Duodenal mucosa (tissue), 2 donors: ENCODE data around the gene POLR3A.

ENCODE experiments used
- H3K27ac ChIP-seq: one replicate; pipeline ENCODE4 v1.7.0; 2013; ENCODE audit warnings: low read depth, low read length
- H3K27me3 ChIP-seq, 2 donors: one replicate each; pipeline ENCODE4 v1.7.0; 2013; ENCODE audit warnings: low read length in 2 of 2, control low read depth in 1 of 2; ENCODE audit not compliant: insufficient read depth in 2 of 2, control insufficient read depth in 1 of 2
- H3K36me3 ChIP-seq, 2 donors: one replicate each; pipeline ENCODE4 v1.7.0; 2013; ENCODE audit warnings: low read length in 2 of 2, control low read depth in 1 of 2; ENCODE audit not compliant: insufficient read depth in 2 of 2, control insufficient read depth in 1 of 2
- H3K4me1 ChIP-seq, 2 donors: one replicate each; pipeline ENCODE4 v1.7.0; 2013; ENCODE audit warnings: low read length in 2 of 2, control low read depth in 1 of 2; ENCODE audit not compliant: insufficient read depth in 2 of 2, control insufficient read depth in 1 of 2
- H3K4me3 ChIP-seq, 2 donors: one replicate each; pipeline ENCODE4 v1.7.0; 2013; ENCODE audit warnings: low read length in 2 of 2, low read depth in 1 of 2
- H3K9ac ChIP-seq, 2 donors: one replicate each; pipeline ENCODE4 v1.7.0; 2013; ENCODE audit warnings: low read length in 2 of 2, low read depth in 1 of 2
- H3K9me3 ChIP-seq, 2 donors: one replicate each; pipeline ENCODE4 v1.7.0; 2013; ENCODE audit warnings: low read length in 2 of 2, control low read depth in 1 of 2; ENCODE audit not compliant: control insufficient read depth in 1 of 2

The POLR3A gene

GRCh38 chr10:77922566-77923179 lies 106.6 kb downstream of the POLR3A start:
- peaks cover 29 to 32% of the 10 kb centered on the region in 2 donors for H3K4me1 ChIP-seq
- H3K4me3 ChIP-seq, result no peak overlapping the region
- no peaks in the 10 kb centered on the region for H3K9me3 ChIP-seq

DNA sequence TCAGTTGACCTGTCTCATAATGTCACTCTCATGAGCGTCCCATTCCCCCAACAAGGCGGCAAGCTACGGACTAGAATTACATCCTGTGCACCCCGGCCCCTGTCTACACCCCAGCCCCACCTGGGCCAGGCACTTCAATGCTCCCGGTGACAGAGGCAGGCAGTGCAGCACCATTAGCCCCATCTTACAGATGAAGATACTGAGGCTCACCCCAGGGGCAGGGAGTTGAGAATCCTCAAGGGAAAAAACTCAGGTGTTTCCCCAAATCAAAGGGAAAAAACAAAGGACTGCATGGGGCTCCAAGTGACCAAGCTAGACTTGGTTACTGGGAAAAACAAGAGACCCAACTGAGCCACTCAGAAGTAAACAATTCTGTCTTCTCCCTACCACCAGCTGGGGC lies 107.3 kb downstream of the POLR3A start:
- Histone ChIP-seq H3K4me1 (peaks cover 23 to 26% of the 10 kb centered on the region in 2 donors), H3K4me3 (no peak overlapping the region), H3K27ac (no peak overlapping the region), H3K9ac (no peak overlapping the region), H3K9me3 (no peaks in the 10 kb centered on the region), H3K36me3 (no peaks in the 10 kb centered on the region), H3K27me3 (no peaks in the 10 kb centered on the region)

More at GRCh38 chr10:77922566-77923179, 106.6 kb downstream of the POLR3A start:
- H3K36me3 ChIP-seq, result no peaks in the 10 kb centered on the region
- H3K27ac ChIP-seq, result no peak overlapping the region
- no peak overlapping the region for H3K9ac ChIP-seq
- H3K27me3 ChIP-seq, result no peaks in the 10 kb centered on the region

DNA sequence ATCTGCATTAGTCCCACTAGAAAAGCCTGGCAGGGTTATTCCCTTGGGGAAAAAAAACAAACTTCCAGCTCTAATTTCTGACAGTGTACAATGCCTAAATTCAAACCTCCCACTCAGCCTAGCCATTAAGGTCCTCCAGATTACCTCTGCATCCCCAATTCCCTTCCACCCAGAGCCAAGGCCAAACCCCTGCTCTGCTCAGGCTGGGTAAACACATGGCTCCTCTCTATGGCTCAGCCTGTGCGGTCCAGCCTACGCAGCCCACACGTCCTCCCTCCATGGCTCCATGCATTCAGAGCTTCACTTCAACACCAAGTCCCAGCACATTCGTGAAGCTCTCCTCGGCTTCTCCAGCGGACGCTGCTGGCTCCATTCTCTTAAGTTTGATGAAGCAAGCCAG lies 107.9 kb downstream of the POLR3A start:
- Histone ChIP-seq H3K9me3 (no peaks in the 10 kb centered on the region), H3K4me3 (no peak overlapping the region), H3K36me3 (no peaks in the 10 kb centered on the region), H3K27me3 (no peaks in the 10 kb centered on the region), H3K9ac (no peak overlapping the region), H3K4me1 (peaks cover 23 to 26% of the 10 kb centered on the region in 2 donors), H3K27ac (no peak overlapping the region)

- no peak overlapping the region for H3K27ac ChIP-seq
- H3K36me3 ChIP-seq, result no peaks in the 10 kb centered on the region
- H3K4me3 ChIP-seq, result no peak overlapping the region
- H3K27me3 ChIP-seq, result no peaks in the 10 kb centered on the region
- no peak overlapping the region for H3K9ac ChIP-seq
- H3K9me3 ChIP-seq, result no peaks in the 10 kb centered on the region
- peaks cover 19 to 26% of the 10 kb centered on the region in 2 donors for H3K4me1 ChIP-seq
Measured at GRCh38 chr10:77920495-77920894, 108.8 kb downstream of the POLR3A start.

DNA sequence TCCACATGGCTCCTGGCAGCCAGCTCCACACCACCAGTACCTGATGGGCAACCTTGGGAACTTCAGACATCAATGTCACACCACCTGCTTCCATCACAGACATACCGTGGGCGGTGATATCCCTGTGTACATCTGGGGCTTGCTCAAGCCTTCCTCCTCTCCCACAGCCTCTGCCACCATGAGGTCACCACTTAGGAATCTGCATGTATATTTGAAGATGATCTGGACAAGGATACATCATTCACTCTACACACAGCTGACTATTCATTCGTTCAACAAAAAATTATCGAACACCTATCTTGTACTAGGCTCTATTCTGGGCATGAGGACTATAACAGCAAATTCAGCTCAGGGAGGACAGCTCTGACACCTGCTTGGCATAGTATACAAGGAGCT lies 109.6 kb downstream of the POLR3A start:
- Histone ChIP-seq H3K9ac (no peak overlapping the region), H3K9me3 (no peaks in the 10 kb centered on the region), H3K36me3 (no peaks in the 10 kb centered on the region), H3K4me1 (peaks cover 11 to 21% of the 10 kb centered on the region in 2 donors), H3K4me3 (no peak overlapping the region), H3K27ac (no peak overlapping the region), H3K27me3 (no peaks in the 10 kb centered on the region)
